GM13977 (cell line): ENCODE data around the gene TBXA2R.
A peak's percentile ranks its signal among the peaks of the same experiment; 100 is the strongest.

Source experiments
- DNase-seq: peaks from one replicate; pipeline ENCODE4 v3.0.0; 2012; ENCODE audit warnings: low spot score
- CTCF ChIP-seq: IDR thresholded peaks from 2 replicates; pipeline ENCODE4 v1.5.1; 2012; ENCODE audit warnings: mild to moderate bottlenecking, control low read depth; ENCODE audit not compliant: insufficient read depth; ENCODE audit errors: extremely low read depth, missing control alignments
- in situ Hi-C: fragments of 300-500 bp; cut with MboI; formaldehyde crosslinking; loops from one replicate; pipeline ENCODE4 v1.12.0; 2022; ENCODE audit warnings: low sequenced_read_pairs, low pct_unique_long_range_greater_than_20kb, mixed read lengths, inconsistent platforms; ENCODE audit not compliant: unreplicated experiment

TBXA2R gene

GRCh38 chr19:3606690-3607289, at the start of gene TBXA2R:
Gene TBXA2R, minus strand, starts transcription at chr19:3606875. Its CDS starts 6,241 bp downstream, at chr19:3600634.
- DNase-seq: peak; percentile 84

GRCh38 chr19:3656073-3656746, 49.5 kb upstream of the TBXA2R start:
- in situ Hi-C loops: no loop called here
- no peak for TF ChIP-seq CTCF
- no peak for DNase-seq

More at GRCh38 chr19:3606690-3607289, at the start of gene TBXA2R:
- no peak for TF ChIP-seq CTCF
- in situ Hi-C loops: no loop called here

- no peak for TF ChIP-seq CTCF
- in situ Hi-C loops: no loop called here
- peak; percentile 69 for DNase-seq
These were observed 48.9 kb upstream of the TBXA2R start for GRCh38 chr19:3655402-3656072.

- DNase-seq: no peak
- in situ Hi-C loops: no loop called here
- TF ChIP-seq CTCF: no peak
These were observed 47.3 kb upstream of the TBXA2R start for GRCh38 chr19:3653865-3654513.

GRCh38 chr19:3653081-3653795, 46.6 kb upstream of the TBXA2R start:
- TF ChIP-seq CTCF: no peak
- DNase-seq: no peak
- in situ Hi-C loops: no loop called here

- in situ Hi-C loops: no loop called here
- no peak for TF ChIP-seq CTCF
- no peak for DNase-seq
These were observed 45.7 kb upstream of the TBXA2R start for GRCh38 chr19:3652422-3652821.
